Stromal cell of bone marrow (primary cell): Measurements from ENCODE around the gene MED25.

Experiments used
- DNase-seq: peaks from one replicate; pipeline ENCODE4 v3.0.0-alpha.2; 2012; ENCODE audit warnings: low read depth

MED25 gene

GRCh38 chr19:49873834-49874233 lies 55.7 kb downstream of the MED25 start:
- DNase-seq: no peak

GRCh38 chr19:49874503-49875157 lies 56.5 kb downstream of the MED25 start:
- DNase-seq: no peak

DNA sequence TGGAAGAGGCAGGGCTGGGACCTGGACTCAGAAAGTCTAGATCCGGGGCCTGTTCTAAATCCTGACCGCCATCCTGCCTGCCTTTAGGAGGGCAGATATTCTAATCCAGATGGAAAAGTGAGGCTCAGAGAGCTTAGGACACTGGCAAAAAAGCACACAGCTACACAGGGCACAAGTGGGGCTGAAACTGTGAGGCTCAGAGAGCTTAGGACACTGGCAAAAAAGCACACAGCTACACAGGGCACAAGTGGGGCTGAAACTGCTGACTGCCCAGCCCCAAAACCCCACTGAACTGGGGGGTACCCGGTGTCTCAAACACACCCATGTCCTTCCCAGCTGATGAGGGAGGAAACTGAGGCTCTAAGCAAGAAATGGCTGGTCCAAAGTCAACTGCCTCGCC lies 57.1 kb downstream of the MED25 start:
- DNase-seq: no peak

DNA sequence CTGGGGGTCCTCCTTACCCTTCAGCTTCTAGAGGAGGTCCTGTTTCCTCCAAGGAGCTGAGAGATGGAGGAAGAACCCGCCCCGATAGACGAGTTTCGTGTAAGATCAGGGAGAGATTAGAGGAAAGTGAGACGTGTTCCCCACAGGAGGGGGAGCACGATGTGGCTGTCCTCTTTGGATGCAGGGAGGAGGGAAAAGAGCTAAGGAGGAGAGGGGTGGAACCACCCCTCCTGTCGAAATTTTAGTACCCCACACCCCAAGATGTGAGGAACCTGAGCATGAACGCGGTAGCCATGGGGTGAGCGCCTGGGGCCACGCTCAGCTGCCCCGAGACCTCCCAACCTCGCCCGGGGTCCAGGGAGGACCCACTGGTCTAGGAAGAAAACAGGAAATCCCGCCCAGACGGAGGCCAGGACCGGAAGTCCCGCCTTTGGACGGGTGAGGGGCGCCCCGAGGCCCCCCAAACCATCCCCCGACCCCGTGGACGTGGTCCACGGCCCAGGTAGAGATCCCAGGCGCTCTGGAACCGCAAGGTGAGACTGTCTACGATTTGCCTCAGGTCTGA lies 57.9 kb downstream of the MED25 start:
- no peak for DNase-seq

DNA sequence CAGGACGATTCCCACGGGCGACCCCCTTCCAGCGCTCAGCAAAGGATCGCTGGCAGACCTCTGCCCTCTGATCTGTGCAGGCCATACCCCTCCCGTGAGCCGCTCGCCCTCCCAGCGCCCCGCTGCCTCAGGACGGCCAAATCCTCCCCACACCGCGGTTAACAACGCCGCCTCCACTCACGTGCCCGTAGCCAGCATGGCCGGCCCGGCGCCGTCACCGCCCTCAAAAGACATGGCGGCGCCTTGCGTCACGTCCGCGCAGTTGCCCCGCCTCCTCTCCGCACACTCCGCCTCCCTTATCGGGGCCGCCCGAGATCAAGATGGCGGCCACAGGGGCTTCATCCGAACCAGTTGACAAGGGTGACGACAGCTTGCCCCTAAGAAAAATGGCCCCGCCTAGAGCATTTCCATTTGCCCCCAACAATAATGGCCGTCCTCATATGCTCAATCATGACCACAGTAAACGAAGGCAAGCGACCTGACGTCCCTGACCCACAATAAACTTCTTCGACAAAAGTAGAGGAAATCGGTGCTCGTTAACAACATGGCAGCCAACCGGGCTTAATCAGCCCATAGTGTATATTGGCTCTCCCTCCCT lies 58.4 kb downstream of the MED25 start:
- DNase-seq: peak; percentile 97

- DNase-seq: peak; percentile 99
Observed at GRCh38 chr19:49877020-49877878, 59.2 kb downstream of the MED25 start, which contains the start of the genes AKT1S1 and TBC1D17. AKT1S1 (minus strand) TSS chr19:49877355; CDS start chr19:49873295, 4,060 bp downstream. TBC1D17 (plus strand) TSS chr19:49877702; CDS start chr19:49877724, 22 bp downstream.

- DNase-seq: peak; percentile 97
Observed at GRCh38 chr19:49877879-49878743, 60.0 kb downstream of the MED25 start.

- DNase-seq: no peak
Observed at GRCh38 chr19:49878744-49879070, 60.6 kb downstream of the MED25 start.

GRCh38 chr19:49879243-49879963 lies 61.3 kb downstream of the MED25 start:
- no peak for DNase-seq

DNA sequence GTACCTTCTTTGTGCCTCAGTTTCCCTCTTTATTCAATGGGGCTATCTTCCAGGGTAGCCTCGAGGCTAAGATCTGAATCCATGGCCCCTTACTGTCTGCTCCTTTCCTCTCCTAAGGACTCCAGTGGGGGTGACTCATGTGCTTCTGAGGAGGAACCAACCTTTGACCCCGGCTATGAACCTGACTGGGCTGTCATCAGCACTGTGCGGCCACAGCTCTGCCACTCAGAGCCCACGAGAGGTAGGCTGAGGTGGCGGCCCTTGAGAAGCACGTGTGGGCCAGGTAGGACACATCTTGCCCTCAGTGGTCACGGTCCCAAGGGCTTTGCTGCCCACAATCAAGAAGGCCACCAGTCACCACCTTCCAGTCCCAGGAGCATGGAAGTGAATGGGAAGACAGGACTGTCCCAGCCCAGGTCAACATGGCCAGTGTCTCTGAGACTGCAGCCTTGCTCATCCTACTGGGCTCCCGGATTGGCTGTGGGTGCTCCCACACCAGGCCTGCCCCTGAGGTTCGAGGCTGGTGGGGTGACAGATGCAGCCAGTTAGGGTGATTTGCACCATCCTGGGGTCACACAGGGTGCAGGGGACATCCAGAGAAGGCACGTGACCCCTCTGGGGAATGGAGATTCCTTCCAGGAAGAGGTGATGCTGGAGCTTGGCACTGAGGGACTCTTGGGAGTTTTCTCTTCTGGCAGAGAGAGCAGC lies 62.2 kb downstream of the MED25 start:
- no peak for DNase-seq

GRCh38 chr19:49881186-49881585 lies 63.1 kb downstream of the MED25 start:
- DNase-seq: no peak

DNA sequence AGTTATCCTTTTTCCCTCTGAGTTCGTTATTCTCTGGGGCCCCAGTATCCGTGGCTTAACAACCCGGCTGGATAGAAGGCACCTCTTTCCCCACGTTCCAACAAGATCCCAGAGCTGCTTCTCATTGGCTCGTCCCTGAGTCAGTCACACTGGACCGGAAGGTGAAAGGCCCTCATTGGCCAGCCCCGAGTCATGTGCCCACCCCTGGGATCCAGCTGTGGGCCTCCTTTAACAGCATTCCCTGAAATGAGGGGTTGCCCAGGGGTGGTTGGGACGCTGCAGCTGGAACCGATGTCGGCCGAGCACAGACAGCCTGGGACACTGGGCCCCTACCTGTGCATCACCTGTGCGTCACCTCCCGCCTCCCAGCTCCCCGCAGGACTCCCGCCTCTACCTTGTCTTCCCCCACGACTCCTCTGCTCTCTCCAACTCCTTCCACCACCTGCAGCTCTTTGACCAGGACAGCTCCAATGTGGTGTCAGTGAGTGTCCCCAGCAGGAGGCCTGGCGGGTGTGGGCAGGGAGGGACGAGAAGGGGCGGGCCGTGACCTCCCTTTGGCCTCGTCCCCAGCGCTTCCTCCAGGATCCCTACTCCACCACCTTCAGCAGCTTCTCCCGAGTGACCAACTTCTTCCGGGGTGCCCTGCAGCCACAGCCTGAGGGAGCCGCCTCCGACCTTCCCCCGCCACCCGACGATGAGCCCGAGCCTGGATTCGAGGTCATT lies 63.7 kb downstream of the MED25 start:
- no peak for DNase-seq

- no peak for DNase-seq
Observed at GRCh38 chr19:49882643-49883042, 64.6 kb downstream of the MED25 start.

DNA sequence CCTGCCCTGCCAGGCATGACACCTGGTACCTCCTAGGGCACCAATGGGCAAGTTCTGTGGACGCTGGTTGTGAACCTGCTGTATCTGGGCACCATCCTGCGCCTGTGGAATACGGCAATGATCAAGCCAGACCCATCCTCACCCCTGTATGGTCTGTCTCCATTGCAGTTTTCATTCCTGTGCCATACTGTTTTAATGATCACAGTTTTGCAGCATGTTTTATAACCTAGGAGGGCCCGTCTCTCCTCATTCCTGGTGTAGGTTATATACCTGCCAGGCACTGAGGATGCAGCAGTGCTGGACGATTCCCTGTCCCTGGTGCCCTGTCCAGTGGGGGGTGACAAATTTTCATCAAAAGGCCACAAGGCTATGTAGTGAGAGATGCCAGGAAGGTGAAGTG lies 65.0 kb downstream of the MED25 start:
- no peak for DNase-seq

- DNase-seq: no peak
Observed at GRCh38 chr19:49884109-49884508, 66.0 kb downstream of the MED25 start.

- DNase-seq: no peak
Observed at GRCh38 chr19:49884760-49885159, 66.7 kb downstream of the MED25 start.
